OCI-LY3 (cell line): Measurements from ENCODE around the gene TP53TG3.
"Not testable (repeated sequence)": the region's sequence is repeated elsewhere in the genome, so short reads cannot be mapped to it uniquely, and the experiment has no call there.

ENCODE experiments used
- EZH2phosphoT487 ChIP-seq: fragments of 200-600 bp; shearing (Covaris generic); IDR thresholded peaks from 2 replicates; pipeline ENCODE4 v1.6.1; 2018; ENCODE audit warnings: antibody characterized with exemption, mixed run types, low read depth
- TF ChIP-seq, protein P1 (sequence below): fragments of 200-600, 300-600 bp; sonication (generic); IDR thresholded peaks from 2 replicates; pipeline ENCODE4 v1.5.1; 2014; ENCODE audit warnings: antibody characterized with exemption, low read length, low read depth

- TF ChIP-seq, protein P1, sequence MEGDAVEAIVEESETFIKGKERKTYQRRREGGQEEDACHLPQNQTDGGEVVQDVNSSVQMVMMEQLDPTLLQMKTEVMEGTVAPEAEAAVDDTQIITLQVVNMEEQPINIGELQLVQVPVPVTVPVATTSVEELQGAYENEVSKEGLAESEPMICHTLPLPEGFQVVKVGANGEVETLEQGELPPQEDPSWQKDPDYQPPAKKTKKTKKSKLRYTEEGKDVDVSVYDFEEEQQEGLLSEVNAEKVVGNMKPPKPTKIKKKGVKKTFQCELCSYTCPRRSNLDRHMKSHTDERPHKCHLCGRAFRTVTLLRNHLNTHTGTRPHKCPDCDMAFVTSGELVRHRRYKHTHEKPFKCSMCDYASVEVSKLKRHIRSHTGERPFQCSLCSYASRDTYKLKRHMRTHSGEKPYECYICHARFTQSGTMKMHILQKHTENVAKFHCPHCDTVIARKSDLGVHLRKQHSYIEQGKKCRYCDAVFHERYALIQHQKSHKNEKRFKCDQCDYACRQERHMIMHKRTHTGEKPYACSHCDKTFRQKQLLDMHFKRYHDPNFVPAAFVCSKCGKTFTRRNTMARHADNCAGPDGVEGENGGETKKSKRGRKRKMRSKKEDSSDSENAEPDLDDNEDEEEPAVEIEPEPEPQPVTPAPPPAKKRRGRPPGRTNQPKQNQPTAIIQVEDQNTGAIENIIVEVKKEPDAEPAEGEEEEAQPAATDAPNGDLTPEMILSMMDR, result not testable (repeated sequence)
- TF ChIP-seq EZH2phosphoT487, result not testable (repeated sequence)
Observed at GRCh38 chr16:32647562-32647961, 28.4 kb downstream of the TP53TG3 start.
